ENCODE results near the gene SCLY.
"Not testable (repeated sequence)": the region's sequence is repeated elsewhere in the genome, so short reads cannot be mapped to it uniquely, and the experiment has no call there.

The SCLY gene

GRCh38 chr2:238060542-238061314 lies at the start of gene SCLY:
SCLY (plus strand) TSS chr2:238061001; CDS start chr2:238061055, 54 bp downstream.
- peak; percentile 95 for DNase-seq (ENCODE audit: low spot score)

GRCh38 chr2:238013806-238014205 lies 47.0 kb upstream of the SCLY start:
- no peak for DNase-seq (ENCODE audit: low spot score)

- DNase-seq (ENCODE audit: low spot score) = no peak
Measured at GRCh38 chr2:238015705-238016104, 45.1 kb upstream of the SCLY start.

GRCh38 chr2:238016526-238016925 lies 44.3 kb upstream of the SCLY start:
- DNase-seq (ENCODE audit: low spot score) = no peak

- DNase-seq (ENCODE audit: low spot score) = no peak
Measured at GRCh38 chr2:238019962-238020361, 40.8 kb upstream of the SCLY start.

GRCh38 chr2:238020816-238021215 lies 40.0 kb upstream of the SCLY start:
- DNase-seq (ENCODE audit: low spot score) = no peak

GRCh38 chr2:238021327-238021726 lies 39.5 kb upstream of the SCLY start:
- no peak for DNase-seq (ENCODE audit: low spot score)

- no peak for DNase-seq (ENCODE audit: low spot score)
Measured at GRCh38 chr2:238022594-238023157, 38.1 kb upstream of the SCLY start.

- DNase-seq (ENCODE audit: low spot score) = no peak
Measured at GRCh38 chr2:238023608-238024007, 37.2 kb upstream of the SCLY start.

GRCh38 chr2:238024986-238025385 lies 35.8 kb upstream of the SCLY start:
- no peak for DNase-seq (ENCODE audit: low spot score)

GRCh38 chr2:238025741-238026360 lies 35.0 kb upstream of the SCLY start:
- DNase-seq (ENCODE audit: low spot score) = no peak

- DNase-seq (ENCODE audit: low spot score) = no peak
Measured at GRCh38 chr2:238027058-238027457, 33.7 kb upstream of the SCLY start.

- DNase-seq (ENCODE audit: low spot score) = no peak
Measured at GRCh38 chr2:238027591-238028415, 33.0 kb upstream of the SCLY start.

GRCh38 chr2:238029853-238030252 lies 30.9 kb upstream of the SCLY start:
- DNase-seq (ENCODE audit: low spot score) = no peak

GRCh38 chr2:238030422-238031155 lies 30.2 kb upstream of the SCLY start:
- no peak for DNase-seq (ENCODE audit: low spot score)

GRCh38 chr2:238031751-238032150 lies 29.1 kb upstream of the SCLY start:
- DNase-seq (ENCODE audit: low spot score) = no peak

- DNase-seq (ENCODE audit: low spot score) = no peak
Measured at GRCh38 chr2:238032755-238033337, 28.0 kb upstream of the SCLY start.

- not testable (repeated sequence) for DNase-seq (ENCODE audit: low spot score)
Measured at GRCh38 chr2:238033991-238034390, 26.8 kb upstream of the SCLY start.

- no peak for DNase-seq (ENCODE audit: low spot score)
Measured at GRCh38 chr2:238038203-238038602, 22.6 kb upstream of the SCLY start.

GRCh38 chr2:238039151-238039550 lies 21.6 kb upstream of the SCLY start:
- no peak for DNase-seq (ENCODE audit: low spot score)

- no peak for DNase-seq (ENCODE audit: low spot score)
Measured at GRCh38 chr2:238039985-238040384, 20.8 kb upstream of the SCLY start.
